Subcutaneous abdominal adipose tissue (tissue), 5 donors: ENCODE data around the gene CIT.

Experiments used
- H3K27ac ChIP-seq: one replicate; pipeline ENCODE4 v1.7.0; 2013; ENCODE audit warnings: low read depth, mild to moderate bottlenecking, inconsistent platforms, low read length, moderate library complexity
- H3K27me3 ChIP-seq, 5 donors: one replicate each; pipeline ENCODE4 v1.7.0; 2013; ENCODE audit warnings: low read length in 5 of 5, inconsistent platforms in 1 of 5; ENCODE audit not compliant: control insufficient read depth in 5 of 5, insufficient read depth in 4 of 5
- H3K36me3 ChIP-seq, 5 donors: one replicate each; pipeline ENCODE4 v1.7.0; 2013; ENCODE audit warnings: low read length in 5 of 5; ENCODE audit not compliant: control insufficient read depth in 5 of 5, insufficient read depth in 5 of 5
- H3K4me1 ChIP-seq, 5 donors: one replicate each; pipeline ENCODE4 v1.7.0; 2013; ENCODE audit warnings: low read length in 5 of 5, mild to moderate bottlenecking in 3 of 5, moderate library complexity in 1 of 5; ENCODE audit not compliant: control insufficient read depth in 5 of 5, insufficient read depth in 5 of 5
- H3K4me3 ChIP-seq, 5 donors: one replicate each; pipeline ENCODE4 v1.7.0; 2013; ENCODE audit warnings: low read length in 5 of 5, low read depth in 1 of 5
- H3K9ac ChIP-seq, 5 donors: one replicate each; pipeline ENCODE4 v1.7.0; 2013; ENCODE audit warnings: low read length in 5 of 5, mild to moderate bottlenecking in 4 of 5, moderate library complexity in 3 of 5
- H3K9me3 ChIP-seq, 5 donors: one replicate each; pipeline ENCODE4 v1.7.0; 2013; ENCODE audit warnings: low read length in 5 of 5; ENCODE audit not compliant: control insufficient read depth in 5 of 5
- donor health status: healthy.
- donor health status: healthy.
- donor health status: healthy.
- donor health status: healthy.
- donor health status: healthy.

Gene CIT

GRCh38 chr12:119686355-119686754 lies 190.8 kb downstream of the CIT start:
- Histone ChIP-seq H3K4me3 (no peak overlapping the region), H3K9ac (no peak overlapping the region), H3K9me3 (no peaks in the 10 kb centered on the region), H3K27ac (no peak overlapping the region), H3K27me3 (no peaks in the 10 kb centered on the region), H3K36me3 (peaks cover 0 to 7% (median 5%) of the 10 kb centered on the region in 5 donors), H3K4me1 (peaks cover 0 to 61% (median 3%) of the 10 kb centered on the region in 5 donors)

GRCh38 chr12:119685375-119685774 lies 191.7 kb downstream of the CIT start:
- Histone ChIP-seq H3K9me3 (no peaks in the 10 kb centered on the region), H3K27ac (no peak overlapping the region), H3K9ac (no peak overlapping the region), H3K4me1 (peaks cover 3 to 64% (median 11%) of the 10 kb centered on the region in 5 donors), H3K27me3 (no peaks in the 10 kb centered on the region), H3K4me3 (no peak overlapping the region), H3K36me3 (peaks cover 3 to 17% (median 15%) of the 10 kb centered on the region in 5 donors)

GRCh38 chr12:119684711-119685369 lies 192.3 kb downstream of the CIT start:
- Histone ChIP-seq H3K27me3 (no peaks in the 10 kb centered on the region), H3K4me1 (peaks cover 3 to 68% (median 14%) of the 10 kb centered on the region in 5 donors), H3K27ac (no peak overlapping the region), H3K4me3 (no peak overlapping the region), H3K9me3 (no peaks in the 10 kb centered on the region), H3K36me3 (peaks cover 3 to 22% (median 21%) of the 10 kb centered on the region in 5 donors), H3K9ac (no peak overlapping the region)

GRCh38 chr12:119683816-119684215 lies 193.3 kb downstream of the CIT start:
- no peak overlapping the region for H3K9ac ChIP-seq
- no peaks in the 10 kb centered on the region for H3K27me3 ChIP-seq
- H3K27ac ChIP-seq, result no peak overlapping the region
- H3K9me3 ChIP-seq, result no peaks in the 10 kb centered on the region
- H3K4me3 ChIP-seq, result no peak overlapping the region
- peaks cover 3 to 77% (median 14%) of the 10 kb centered on the region in 5 donors for H3K4me1 ChIP-seq
- H3K36me3 ChIP-seq, result peaks cover 5 to 32% (median 31%) of the 10 kb centered on the region in 5 donors

- H3K27ac ChIP-seq, result no peak overlapping the region
- H3K9me3 ChIP-seq, result no peaks in the 10 kb centered on the region
- no peak overlapping the region for H3K4me3 ChIP-seq
- no peaks in the 10 kb centered on the region for H3K27me3 ChIP-seq
- peaks cover 9 to 37% (median 35%) of the 10 kb centered on the region in 5 donors for H3K36me3 ChIP-seq
- H3K9ac ChIP-seq, result no peak overlapping the region
- H3K4me1 ChIP-seq, result peaks cover 3 to 77% (median 14%) of the 10 kb centered on the region in 5 donors
Observed at GRCh38 chr12:119683413-119683812, 193.7 kb downstream of the CIT start.

GRCh38 chr12:119682639-119683252 lies 194.4 kb downstream of the CIT start:
- Histone ChIP-seq H3K36me3 (peaks cover 13 to 42% (median 41%) of the 10 kb centered on the region in 5 donors), H3K4me3 (no peak overlapping the region), H3K4me1 (peaks cover 3 to 71% (median 14%) of the 10 kb centered on the region in 5 donors), H3K27ac (peak overlapping the region; percentile 18), H3K27me3 (no peaks in the 10 kb centered on the region), H3K9me3 (no peaks in the 10 kb centered on the region), H3K9ac (peak overlapping the region in 1 of 5 donors; percentile 6)

- H3K9ac ChIP-seq, result no peak overlapping the region
- no peaks in the 10 kb centered on the region for H3K9me3 ChIP-seq
- H3K27ac ChIP-seq, result peak overlapping the region; percentile 18
Observed at GRCh38 chr12:119681728-119682638, 195.1 kb downstream of the CIT start.

GRCh38 chr12:119681111-119681510 lies 196.0 kb downstream of the CIT start:
- Histone ChIP-seq H3K36me3 (peaks cover 16 to 58% (median 56%) of the 10 kb centered on the region in 5 donors), H3K4me1 (peaks cover 0 to 58% (median 11%) of the 10 kb centered on the region in 5 donors), H3K27me3 (no peaks in the 10 kb centered on the region), H3K9me3 (no peaks in the 10 kb centered on the region), H3K4me3 (no peak overlapping the region), H3K9ac (no peak overlapping the region), H3K27ac (peak overlapping the region; percentile 18)

More at GRCh38 chr12:119681728-119682638, 195.1 kb downstream of the CIT start:
- H3K27me3 ChIP-seq, result no peaks in the 10 kb centered on the region
- H3K36me3 ChIP-seq, result peaks cover 13 to 49% (median 47%) of the 10 kb centered on the region in 5 donors
- no peak overlapping the region for H3K4me3 ChIP-seq
- H3K4me1 ChIP-seq, result peaks cover 3 to 64% (median 11%) of the 10 kb centered on the region in 5 donors

- H3K9ac ChIP-seq, result no peak overlapping the region
- peaks cover 20 to 74% (median 71%) of the 10 kb centered on the region in 5 donors for H3K36me3 ChIP-seq
- peaks cover 0 to 54% (median 11%) of the 10 kb centered on the region in 5 donors for H3K4me1 ChIP-seq
- no peak overlapping the region for H3K27ac ChIP-seq
- no peaks in the 10 kb centered on the region for H3K27me3 ChIP-seq
- H3K4me3 ChIP-seq, result no peak overlapping the region
- H3K9me3 ChIP-seq, result no peaks in the 10 kb centered on the region
Observed at GRCh38 chr12:119679490-119679889, 197.6 kb downstream of the CIT start.
